HG02763 (cell line): ENCODE data around the gene CDC14B.
"Not testable (repeated sequence)": the region's sequence is repeated elsewhere in the genome, so short reads cannot be mapped to it uniquely, and the experiment has no call there.

Source experiments
- ATAC-seq: cut with Tn5 transposase; IDR thresholded peaks from one replicate; pipeline ENCODE4 v1.9.1; 2021; ENCODE audit warnings: mild to moderate bottlenecking, moderate library complexity; ENCODE audit not compliant: unreplicated experiment

Gene CDC14B

GRCh38 chr9:96626912-96627311, 7.3 kb upstream of the CDC14B start:
- no peak for ATAC-seq

DNA sequence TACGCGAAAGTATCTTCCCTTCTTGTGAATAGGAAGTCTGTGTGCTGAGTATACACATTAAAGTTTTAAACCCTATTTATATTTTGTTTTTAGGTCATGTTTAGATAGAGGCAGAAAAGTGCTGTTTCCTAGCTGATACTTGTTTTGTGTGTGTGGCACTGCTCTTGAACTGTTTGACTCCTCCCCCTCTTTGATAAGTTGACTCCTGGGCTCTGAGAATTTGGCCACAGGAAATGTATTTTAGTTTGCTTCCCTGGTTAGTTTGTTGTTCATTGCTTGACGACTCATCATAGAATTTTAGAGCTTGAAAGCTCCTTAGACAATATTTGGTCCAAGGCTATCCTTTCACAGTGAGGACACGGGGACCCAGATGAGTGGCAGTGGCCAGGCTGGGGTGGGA, 2.0 kb upstream of the CDC14B start:
- no peak for ATAC-seq

GRCh38 chr9:96620832-96621269, 1.2 kb upstream of the CDC14B start:
- ATAC-seq: no peak

GRCh38 chr9:96620181-96620514, 505 bp upstream of the CDC14B start:
- ATAC-seq: no peak

DNA sequence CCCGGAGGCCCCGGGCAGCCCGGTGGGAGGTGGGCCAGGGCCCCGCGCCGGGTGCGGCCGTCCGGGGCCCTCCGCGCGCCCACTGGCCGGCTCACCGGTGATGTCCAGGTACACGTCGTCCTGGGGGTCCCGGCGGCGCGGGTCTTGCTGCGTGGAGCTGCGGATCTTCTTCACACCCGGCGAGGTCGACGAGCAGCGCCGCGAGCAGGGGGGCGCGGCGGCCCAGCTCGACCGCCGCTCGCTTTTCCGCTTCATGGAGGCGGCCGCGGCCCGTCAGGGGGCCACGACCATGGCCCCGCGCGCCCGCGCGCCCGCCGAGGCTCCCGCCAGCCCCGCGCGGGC, 548 bp downstream of the CDC14B start:
- no peak for ATAC-seq

DNA sequence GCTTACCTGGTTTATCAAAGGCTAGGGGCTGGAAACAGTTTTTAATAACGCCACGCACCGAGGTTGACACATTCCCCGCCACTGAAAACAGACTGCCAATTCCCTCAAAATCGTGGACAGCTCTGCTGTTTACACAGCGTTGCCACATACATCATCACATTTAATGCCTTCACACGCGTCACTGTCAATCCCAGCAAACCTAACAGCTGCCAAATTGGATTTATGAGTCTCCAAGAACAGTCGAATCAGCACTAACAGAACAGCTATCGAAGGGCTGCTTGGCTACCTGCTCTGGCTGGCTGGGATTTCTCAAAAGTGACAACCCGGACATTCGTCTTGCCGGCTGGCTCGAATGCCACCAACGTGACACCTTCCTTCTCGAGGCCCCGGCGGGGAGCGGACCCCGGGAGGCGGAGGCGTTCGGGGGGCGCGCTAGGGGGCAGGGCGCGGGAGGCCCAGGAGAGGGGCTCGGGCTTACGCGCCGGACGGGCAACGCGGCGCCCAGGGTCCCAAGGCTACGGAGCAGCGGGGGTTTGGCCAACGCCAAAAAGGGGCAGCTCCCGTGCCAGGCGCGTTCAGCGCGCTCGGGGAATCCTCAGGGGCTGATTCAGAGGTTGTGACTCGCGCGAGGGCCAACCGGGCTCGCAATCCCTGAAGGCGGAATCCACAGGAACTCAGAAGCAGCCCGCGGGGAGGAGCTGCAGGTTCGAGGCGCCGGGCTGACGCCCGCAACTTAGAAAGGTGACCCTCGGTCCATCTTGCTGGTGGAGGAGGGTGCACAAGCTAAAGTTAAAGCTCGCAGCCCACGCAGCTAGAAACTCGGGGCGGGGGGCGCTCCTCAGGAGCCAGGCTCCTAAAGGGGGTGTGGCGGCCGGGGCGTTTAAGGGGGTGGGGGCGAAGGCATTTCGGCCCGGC, 1.2 kb downstream of the CDC14B start:
- no peak for ATAC-seq

DNA sequence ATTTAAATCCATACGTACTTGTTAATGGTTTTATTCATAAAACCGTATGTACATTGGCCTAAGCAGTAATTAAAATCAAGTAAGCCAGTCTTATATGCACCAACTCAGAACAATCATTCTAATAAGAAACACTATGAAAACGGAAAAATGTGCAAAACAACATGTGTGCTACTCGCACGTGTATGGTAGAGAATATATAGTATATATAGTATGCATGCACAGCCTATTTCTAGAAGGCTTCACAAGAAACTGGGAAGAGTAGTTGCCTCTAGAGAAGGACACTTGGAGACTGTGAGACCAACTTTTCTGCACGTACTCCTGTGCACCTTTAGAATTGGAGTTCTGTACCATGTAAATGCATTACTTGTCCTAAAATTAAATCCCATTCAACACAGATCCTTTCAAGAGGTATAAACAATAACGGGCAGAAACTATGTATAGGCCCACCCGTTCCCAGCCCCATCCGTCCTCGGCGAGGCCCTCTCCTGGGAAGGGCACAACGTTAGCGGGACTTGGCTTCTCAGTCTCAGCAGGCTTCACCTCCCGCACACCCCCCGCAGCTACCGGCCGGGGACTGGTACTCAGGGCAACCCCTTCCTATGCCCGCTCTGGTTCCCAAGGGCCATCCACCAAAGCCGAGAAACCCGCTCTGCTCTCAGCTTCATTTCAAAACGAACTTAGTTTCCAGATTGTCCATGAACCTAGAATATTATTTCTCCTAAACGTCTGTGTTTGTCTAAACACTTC, 2.0 kb downstream of the CDC14B start:
- ATAC-seq: no peak

GRCh38 chr9:96616817-96617438, 2.7 kb downstream of the CDC14B start:
- ATAC-seq: no peak

GRCh38 chr9:96615411-96615810, 4.2 kb downstream of the CDC14B start:
- no peak for ATAC-seq

GRCh38 chr9:96614664-96615063, 5.0 kb downstream of the CDC14B start:
- not testable (repeated sequence) for ATAC-seq

DNA sequence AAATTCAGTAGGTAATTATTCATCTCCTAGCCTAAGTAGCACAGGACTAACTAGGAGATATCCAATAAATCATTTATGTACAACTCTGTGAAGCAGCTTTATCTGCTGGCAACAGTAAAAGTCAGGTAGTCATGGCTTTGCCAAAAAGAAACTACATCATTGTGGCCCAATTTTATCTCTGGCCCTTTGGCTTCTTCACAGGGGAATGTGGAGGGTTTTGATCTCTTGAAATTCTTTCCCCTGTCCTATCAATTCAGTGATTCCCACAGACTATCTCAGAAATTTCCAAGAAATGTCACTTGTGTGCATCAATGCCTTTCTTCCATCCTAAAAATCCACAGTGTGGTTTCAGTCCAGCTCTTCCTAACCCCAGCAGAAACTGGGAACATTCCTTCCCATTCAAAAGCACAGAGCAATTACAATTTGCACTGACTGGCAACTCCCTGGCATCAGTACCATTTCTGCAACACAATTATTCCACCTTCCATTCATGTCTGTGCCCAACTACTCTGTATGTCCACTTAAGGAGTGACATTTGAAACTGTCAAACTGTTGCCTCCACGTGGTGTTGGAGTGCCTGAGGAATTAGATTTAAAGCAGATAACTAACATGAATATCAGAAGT, 6.6 kb downstream of the CDC14B start:
- ATAC-seq: no peak

GRCh38 chr9:96612105-96612965, 7.3 kb downstream of the CDC14B start:
- ATAC-seq: no peak

DNA sequence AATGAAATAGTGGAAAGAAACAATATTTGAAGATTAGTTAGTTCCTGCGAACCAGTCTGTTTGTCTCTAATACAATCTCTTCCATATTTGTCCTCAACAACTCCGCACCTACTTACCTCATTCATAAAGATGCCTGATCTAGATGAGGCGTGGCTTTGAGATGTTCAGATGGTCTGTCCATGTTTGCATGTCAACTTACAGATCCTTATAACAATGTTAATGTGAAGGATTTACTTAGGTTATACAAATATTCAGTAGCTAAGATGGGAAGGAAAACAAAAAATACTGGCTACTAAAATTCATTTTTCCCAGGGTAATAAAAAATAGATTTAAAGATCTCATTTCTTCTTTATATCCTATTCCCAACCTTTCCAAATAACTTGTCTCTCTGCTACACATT, 8.3 kb downstream of the CDC14B start:
- ATAC-seq: no peak

DNA sequence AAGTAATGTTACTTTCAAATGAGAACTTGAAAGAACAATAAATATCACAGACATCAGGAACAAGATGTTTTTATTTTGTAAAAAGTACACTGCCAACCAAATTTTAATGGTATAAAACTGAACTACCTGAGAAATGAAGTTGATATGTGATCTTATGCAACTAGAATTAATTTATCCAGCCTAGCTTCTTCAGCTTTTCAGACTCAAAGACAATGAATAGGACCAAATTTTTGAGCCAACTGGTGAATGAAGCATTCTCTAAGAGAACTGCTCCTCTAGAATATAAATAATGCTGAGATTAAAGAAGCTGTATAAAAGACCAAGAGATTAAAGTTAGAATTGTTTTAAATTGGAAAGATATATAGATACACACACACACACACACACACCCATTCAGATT, 9.9 kb downstream of the CDC14B start:
- no peak for ATAC-seq

DNA sequence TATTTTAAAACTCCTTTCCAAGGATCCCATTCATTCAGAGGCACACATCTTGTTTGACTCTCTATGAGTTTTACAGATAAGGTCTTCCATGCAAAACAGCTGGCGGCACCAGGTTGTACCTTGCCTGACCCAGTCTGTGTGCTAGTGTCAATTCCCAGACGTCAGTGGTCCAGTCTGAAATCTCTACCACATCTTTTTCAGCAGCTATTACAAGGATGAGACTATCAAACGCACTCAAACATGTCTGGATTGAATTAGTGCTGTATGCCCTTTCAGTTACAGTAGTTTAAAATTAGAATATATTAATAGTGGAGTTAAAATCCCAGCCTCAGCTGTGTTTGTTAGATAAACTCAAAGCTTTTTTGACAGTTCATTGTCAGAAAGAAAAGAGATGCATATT, 11.7 kb downstream of the CDC14B start:
- ATAC-seq: no peak

GRCh38 chr9:96605328-96605727, 14.3 kb downstream of the CDC14B start:
- ATAC-seq: no peak

GRCh38 chr9:96604004-96604319, 15.7 kb downstream of the CDC14B start:
- no peak for ATAC-seq

DNA sequence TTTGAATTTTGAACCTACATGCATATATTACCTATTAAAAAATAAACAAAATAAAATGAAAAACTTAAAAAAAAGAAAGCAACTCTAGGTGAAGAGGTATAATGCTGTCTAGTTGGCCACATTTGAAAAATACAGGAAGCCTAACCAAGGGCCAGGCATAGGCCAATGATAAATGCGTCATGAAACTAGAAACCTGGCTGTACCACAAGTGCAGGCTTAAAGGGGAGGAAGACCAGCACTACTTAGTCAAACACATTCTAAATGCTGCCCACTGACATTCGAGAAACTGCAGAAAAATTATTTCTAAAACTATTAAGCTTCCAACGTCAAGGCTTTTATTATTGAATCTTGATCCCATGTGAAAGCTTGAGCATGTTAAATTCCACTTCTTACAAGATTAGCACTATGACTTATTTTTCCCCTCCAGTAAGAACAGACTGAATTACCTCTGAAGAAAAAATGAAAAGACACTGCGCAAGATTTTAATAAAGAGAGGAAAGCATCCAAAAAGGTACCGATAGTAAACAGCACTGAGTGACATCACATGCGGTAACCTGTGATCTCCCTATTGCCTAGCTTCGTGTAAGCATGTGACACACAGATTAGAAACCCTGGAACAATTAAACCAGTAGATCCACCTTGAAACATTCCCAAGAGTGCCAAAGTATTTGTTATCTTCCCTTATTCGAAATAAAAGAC, 16.2 kb downstream of the CDC14B start:
- no peak for ATAC-seq

- no peak for ATAC-seq
Measured at GRCh38 chr9:96599298-96599697, 20.3 kb downstream of the CDC14B start.

GRCh38 chr9:96596601-96597111, 23.0 kb downstream of the CDC14B start:
- ATAC-seq: no peak
